ENCODE measurements around the gene PCYT2. TPM values are rescaled to one million over a fixed set of nuclear protein-coding genes. Genes with fewer than 3 reads are reported as not detected.

PCYT2 gene
- total and polyA plus RNA-seq, 9 of the 15 experiments (the other 6 are each of a cell fraction or from before 2014, with no cell fraction given), result 0.92 to 134 (median 82.5) TPM

DNA sequence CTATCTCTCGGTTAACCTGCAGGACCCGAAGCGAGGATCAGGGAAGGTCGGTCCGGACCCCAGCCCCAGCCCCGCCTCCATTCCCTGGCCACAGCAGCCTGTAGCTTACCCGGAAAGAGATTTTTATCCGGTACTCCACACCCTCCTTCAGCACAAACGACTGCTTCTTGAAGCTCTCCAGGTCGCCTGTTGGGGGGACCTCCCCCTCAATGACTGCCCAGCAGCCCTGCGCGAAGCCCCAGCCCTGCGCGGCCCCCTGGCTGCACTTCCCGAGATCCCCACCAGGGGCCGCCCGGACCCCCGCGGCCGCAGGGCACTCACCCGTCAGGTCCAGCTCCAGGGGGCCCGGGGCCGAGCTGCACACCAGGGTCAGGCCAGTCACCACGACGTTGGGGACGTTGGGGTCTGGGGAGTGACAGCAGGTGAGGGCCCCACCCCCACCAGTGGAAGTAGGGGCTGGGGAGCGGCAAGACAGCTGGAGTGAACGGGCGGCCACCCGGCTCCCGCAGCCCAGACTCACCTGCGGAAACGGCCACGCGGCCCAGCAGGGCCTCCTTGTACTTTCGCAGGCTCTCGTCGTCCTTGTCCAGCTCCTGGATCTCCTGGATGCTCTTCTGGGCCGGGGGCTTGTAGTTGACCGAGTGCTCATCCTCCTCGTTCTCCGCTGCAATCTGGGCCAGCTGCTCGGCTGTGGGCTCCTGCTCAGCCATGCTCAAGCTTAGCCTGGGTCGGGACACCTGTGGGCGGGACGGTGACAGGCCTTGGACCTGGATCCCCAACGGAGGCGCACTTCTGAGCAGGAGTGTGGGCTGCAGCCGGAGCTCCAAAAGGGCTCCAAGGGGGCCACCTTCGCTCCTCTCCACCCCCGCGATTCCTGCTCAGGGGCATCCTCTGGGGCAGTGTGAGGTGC is 41.7 kb downstream of the PCYT2 start (continued):
- TF ChIP-seq, protein P1, sequence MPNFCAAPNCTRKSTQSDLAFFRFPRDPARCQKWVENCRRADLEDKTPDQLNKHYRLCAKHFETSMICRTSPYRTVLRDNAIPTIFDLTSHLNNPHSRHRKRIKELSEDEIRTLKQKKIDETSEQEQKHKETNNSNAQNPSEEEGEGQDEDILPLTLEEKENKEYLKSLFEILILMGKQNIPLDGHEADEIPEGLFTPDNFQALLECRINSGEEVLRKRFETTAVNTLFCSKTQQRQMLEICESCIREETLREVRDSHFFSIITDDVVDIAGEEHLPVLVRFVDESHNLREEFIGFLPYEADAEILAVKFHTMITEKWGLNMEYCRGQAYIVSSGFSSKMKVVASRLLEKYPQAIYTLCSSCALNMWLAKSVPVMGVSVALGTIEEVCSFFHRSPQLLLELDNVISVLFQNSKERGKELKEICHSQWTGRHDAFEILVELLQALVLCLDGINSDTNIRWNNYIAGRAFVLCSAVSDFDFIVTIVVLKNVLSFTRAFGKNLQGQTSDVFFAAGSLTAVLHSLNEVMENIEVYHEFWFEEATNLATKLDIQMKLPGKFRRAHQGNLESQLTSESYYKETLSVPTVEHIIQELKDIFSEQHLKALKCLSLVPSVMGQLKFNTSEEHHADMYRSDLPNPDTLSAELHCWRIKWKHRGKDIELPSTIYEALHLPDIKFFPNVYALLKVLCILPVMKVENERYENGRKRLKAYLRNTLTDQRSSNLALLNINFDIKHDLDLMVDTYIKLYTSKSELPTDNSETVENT (CRISPR knock-in tag; IDR thresholded peaks at IDR 0.05), result peak; percentile 6; the same call in 1 of the 2 replicates
- TF ChIP-seq, protein P2, sequence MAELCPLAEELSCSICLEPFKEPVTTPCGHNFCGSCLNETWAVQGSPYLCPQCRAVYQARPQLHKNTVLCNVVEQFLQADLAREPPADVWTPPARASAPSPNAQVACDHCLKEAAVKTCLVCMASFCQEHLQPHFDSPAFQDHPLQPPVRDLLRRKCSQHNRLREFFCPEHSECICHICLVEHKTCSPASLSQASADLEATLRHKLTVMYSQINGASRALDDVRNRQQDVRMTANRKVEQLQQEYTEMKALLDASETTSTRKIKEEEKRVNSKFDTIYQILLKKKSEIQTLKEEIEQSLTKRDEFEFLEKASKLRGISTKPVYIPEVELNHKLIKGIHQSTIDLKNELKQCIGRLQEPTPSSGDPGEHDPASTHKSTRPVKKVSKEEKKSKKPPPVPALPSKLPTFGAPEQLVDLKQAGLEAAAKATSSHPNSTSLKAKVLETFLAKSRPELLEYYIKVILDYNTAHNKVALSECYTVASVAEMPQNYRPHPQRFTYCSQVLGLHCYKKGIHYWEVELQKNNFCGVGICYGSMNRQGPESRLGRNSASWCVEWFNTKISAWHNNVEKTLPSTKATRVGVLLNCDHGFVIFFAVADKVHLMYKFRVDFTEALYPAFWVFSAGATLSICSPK (IDR thresholded peaks at IDR 0.05; ENCODE audit: borderline replicate concordance), result no peak
- peak; percentile 20; the same call in 1 of the 2 replicates for TF ChIP-seq SUPT5H (IDR thresholded peaks at IDR 0.05)
- TF ChIP-seq SIX5 (IDR thresholded peaks at IDR 0.05; ENCODE audit: borderline replicate concordance in 1 of 2, insufficient read depth in 1 of 2, low read depth in 1 of 2, low read length in 2 of 2), result no peak
- TF ChIP-seq, protein P3, sequence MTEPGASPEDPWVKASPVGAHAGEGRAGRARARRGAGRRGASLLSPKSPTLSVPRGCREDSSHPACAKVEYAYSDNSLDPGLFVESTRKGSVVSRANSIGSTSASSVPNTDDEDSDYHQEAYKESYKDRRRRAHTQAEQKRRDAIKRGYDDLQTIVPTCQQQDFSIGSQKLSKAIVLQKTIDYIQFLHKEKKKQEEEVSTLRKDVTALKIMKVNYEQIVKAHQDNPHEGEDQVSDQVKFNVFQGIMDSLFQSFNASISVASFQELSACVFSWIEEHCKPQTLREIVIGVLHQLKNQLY (CRISPR knock-in tag; conservative IDR thresholded peaks at IDR 0.05), result no peak
- peak; percentile 73 to 75 for TF ChIP-seq NRF1 (conservative IDR thresholded peaks at IDR 0.05 in 1 of 2, IDR thresholded peaks at IDR 0.05 in 1 of 2)
- no peak for TF ChIP-seq ZNF347 (CRISPR knock-in tag; IDR thresholded peaks at IDR 0.05; ENCODE audit: low read depth)
- TF ChIP-seq SIN3A (IDR thresholded peaks at IDR 0.05; ENCODE audit: borderline replicate concordance in 2 of 2, control insufficient read depth in 1 of 2, low read depth in 2 of 2, low read length in 2 of 2), result peak in 1 of 2 experiments; percentile 62; a peak in 1 of 4 replicates
- no peak for TF ChIP-seq MCM5 (IDR thresholded peaks at IDR 0.05; ENCODE audit: low read depth)
- peak; percentile 76; the same call in 1 of the 2 replicates for TF ChIP-seq XRCC5 (IDR thresholded peaks at IDR 0.05; ENCODE audit: low read depth, low read length)
- TF ChIP-seq ILF3 (IDR thresholded peaks at IDR 0.05; ENCODE audit: borderline replicate concordance), result no peak
- TF ChIP-seq, protein P4, sequence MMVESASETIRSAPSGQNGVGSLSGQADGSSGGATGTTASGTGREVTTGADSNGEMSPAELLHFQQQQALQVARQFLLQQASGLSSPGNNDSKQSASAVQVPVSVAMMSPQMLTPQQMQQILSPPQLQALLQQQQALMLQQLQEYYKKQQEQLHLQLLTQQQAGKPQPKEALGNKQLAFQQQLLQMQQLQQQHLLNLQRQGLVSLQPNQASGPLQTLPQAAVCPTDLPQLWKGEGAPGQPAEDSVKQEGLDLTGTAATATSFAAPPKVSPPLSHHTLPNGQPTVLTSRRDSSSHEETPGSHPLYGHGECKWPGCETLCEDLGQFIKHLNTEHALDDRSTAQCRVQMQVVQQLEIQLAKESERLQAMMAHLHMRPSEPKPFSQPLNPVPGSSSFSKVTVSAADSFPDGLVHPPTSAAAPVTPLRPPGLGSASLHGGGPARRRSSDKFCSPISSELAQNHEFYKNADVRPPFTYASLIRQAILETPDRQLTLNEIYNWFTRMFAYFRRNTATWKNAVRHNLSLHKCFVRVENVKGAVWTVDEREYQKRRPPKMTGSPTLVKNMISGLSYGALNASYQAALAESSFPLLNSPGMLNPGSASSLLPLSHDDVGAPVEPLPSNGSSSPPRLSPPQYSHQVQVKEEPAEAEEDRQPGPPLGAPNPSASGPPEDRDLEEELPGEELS (CRISPR knock-in tag; IDR thresholded peaks at IDR 0.05; ENCODE audit: borderline replicate concordance), result no peak
- no peak for TF ChIP-seq ESRRA (IDR thresholded peaks at IDR 0.05; ENCODE audit: borderline replicate concordance, low read depth)
- TF ChIP-seq SAFB (IDR thresholded peaks at IDR 0.05; ENCODE audit: borderline replicate concordance, low read depth, low read length), result peak; percentile 42; the same call in 1 of the 2 replicates
- no peak for TF ChIP-seq ZNF175 (CRISPR knock-in tag; IDR thresholded peaks at IDR 0.05; ENCODE audit: low read depth)
- TF ChIP-seq NR1H2 (CRISPR knock-in tag; IDR thresholded peaks at IDR 0.05), result 0 out of 2 replicates have a peak, but pooled peaks have one; percentile 21
- peak; percentile 13 to 60; a peak in 2 of 4 replicates for TF ChIP-seq MAZ (CRISPR knock-in tag; conservative IDR thresholded peaks at IDR 0.05 in 1 of 2, IDR thresholded peaks at IDR 0.05 in 1 of 2)
- peak; percentile 27 for TF ChIP-seq CCNT2 (IDR thresholded peaks at IDR 0.05; ENCODE audit: borderline replicate concordance, extremely low read depth, insufficient read length, low read depth, low read length)
